Ascending aorta (tissue), 2 donors: ENCODE data around the gene TMEM108. TPM values are rescaled to one million over a fixed set of nuclear protein-coding genes. Genes with fewer than 3 reads are reported as not detected.

Experiments used
- DNase-seq, 2 donors: peaks; one replicate each; pipeline ENCODE4 v3.0.0-alpha.2; 2019; ENCODE audit warnings: low spot score in 2 of 2
- H3K27ac ChIP-seq, 2 donors: fragments of 200-600 bp; sonication (generic); one replicate each; pipeline ENCODE4 v1.5.1; 2016 to 2017; ENCODE audit warnings: mild to moderate bottlenecking in 1 of 2
- H3K27me3 ChIP-seq: fragments of 200-600 bp; sonication (generic); one replicate; pipeline ENCODE4 v1.5.1; 2017
- H3K36me3 ChIP-seq, 2 donors: fragments of 200-600 bp; sonication (generic); one replicate each; pipeline ENCODE4 v1.5.1; 2016
- H3K4me1 ChIP-seq, 2 donors: fragments of 200-600 bp; sonication (generic); one replicate each; pipeline ENCODE4 v1.5.1; 2016 to 2017; ENCODE audit warnings: mild to moderate bottlenecking in 1 of 2
- H3K4me3 ChIP-seq, 2 donors: fragments of 200-600 bp; sonication (generic); one replicate each; pipeline ENCODE4 v1.5.1; 2016 to 2017; ENCODE audit warnings: mild to moderate bottlenecking in 1 of 2
- H3K9me3 ChIP-seq, 2 donors: fragments of 200-600 bp; sonication (generic); one replicate each; pipeline ENCODE4 v1.5.1; 2016
- intact Hi-C: fragments of 100-400 bp; cut with DNase I; formaldehyde crosslinking; loops from one replicate; pipeline ENCODE4 v1.15.1; 2023
- total RNA-seq: library from RNA; depleted of rRNA; stranded (reverse); fragments of >200 nt; gene quantifications from one replicate; pipeline ENCODE4 v1.1.0, GENCODE V29; 2016
- TF ChIP-seq, protein P1 (sequence below), 3 experiments: fragments of 200-600 bp in 2 of 3; fragments of 450-650 bp in 1 of 3; sonication (generic) in 2 of 3; IDR thresholded peaks; one replicate each; pipeline ENCODE4 v1.5.1; 2016 to 2019; ENCODE audit warnings: antibody characterized with exemption in 3 of 3, mild to moderate bottlenecking in 1 of 3, moderate library complexity in 1 of 3

TMEM108 gene
- total RNA-seq, 1 donor from 2014 or later, result not detected

DNA sequence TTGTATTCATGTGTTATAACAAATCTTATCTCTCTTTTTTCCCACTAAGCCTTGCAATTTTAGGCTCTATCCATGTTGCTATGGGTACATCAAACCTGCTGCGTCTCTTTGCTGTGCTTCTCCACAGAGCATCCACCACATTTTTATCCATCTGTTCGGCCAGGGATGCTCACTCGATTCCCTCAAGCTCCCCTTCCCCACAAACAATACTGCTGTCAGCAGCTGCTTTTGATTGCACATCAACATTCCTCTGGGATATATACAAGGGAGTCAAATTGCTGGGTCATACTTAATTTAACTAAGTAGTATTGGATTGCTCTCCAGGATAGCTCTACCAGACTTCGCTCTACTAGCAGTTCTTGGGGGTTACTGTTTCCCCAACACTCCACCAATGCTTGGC is 36.8 kb downstream of the TMEM108 start:
- no peaks in the 10 kb centered on the region for H3K27me3 ChIP-seq
- intact Hi-C loops, result no loop called here
- H3K27ac ChIP-seq, result no peak overlapping the region
- no peaks in the 10 kb centered on the region for H3K4me1 ChIP-seq
- no peaks in the 10 kb centered on the region for H3K9me3 ChIP-seq
- TF ChIP-seq, protein P1, sequence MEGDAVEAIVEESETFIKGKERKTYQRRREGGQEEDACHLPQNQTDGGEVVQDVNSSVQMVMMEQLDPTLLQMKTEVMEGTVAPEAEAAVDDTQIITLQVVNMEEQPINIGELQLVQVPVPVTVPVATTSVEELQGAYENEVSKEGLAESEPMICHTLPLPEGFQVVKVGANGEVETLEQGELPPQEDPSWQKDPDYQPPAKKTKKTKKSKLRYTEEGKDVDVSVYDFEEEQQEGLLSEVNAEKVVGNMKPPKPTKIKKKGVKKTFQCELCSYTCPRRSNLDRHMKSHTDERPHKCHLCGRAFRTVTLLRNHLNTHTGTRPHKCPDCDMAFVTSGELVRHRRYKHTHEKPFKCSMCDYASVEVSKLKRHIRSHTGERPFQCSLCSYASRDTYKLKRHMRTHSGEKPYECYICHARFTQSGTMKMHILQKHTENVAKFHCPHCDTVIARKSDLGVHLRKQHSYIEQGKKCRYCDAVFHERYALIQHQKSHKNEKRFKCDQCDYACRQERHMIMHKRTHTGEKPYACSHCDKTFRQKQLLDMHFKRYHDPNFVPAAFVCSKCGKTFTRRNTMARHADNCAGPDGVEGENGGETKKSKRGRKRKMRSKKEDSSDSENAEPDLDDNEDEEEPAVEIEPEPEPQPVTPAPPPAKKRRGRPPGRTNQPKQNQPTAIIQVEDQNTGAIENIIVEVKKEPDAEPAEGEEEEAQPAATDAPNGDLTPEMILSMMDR (IDR thresholded peaks at IDR 0.05), result no peak
- no peaks in the 10 kb centered on the region for H3K36me3 ChIP-seq
- H3K4me3 ChIP-seq, result no peak overlapping the region
- no peak for DNase-seq

GRCh38 chr3:133077688-133078087 is 39.5 kb downstream of the TMEM108 start:
- H3K36me3 ChIP-seq, result no peaks in the 10 kb centered on the region
- H3K27me3 ChIP-seq, result no peaks in the 10 kb centered on the region
- H3K4me3 ChIP-seq, result no peak overlapping the region
- H3K4me1 ChIP-seq, result no peaks in the 10 kb centered on the region
- TF ChIP-seq, protein P1 (IDR thresholded peaks at IDR 0.05), result no peak
- DNase-seq, result no peak
- no peaks in the 10 kb centered on the region for H3K9me3 ChIP-seq
- intact Hi-C loops, result no loop called here
- no peak overlapping the region for H3K27ac ChIP-seq

GRCh38 chr3:133079621-133080020 is 41.4 kb downstream of the TMEM108 start:
- no peaks in the 10 kb centered on the region for H3K9me3 ChIP-seq
- H3K4me3 ChIP-seq, result no peak overlapping the region
- intact Hi-C loops, result no loop called here
- H3K36me3 ChIP-seq, result no peaks in the 10 kb centered on the region
- TF ChIP-seq, protein P1 (IDR thresholded peaks at IDR 0.05), result no peak
- no peak for DNase-seq
- no peaks in the 10 kb centered on the region for H3K4me1 ChIP-seq
- no peaks in the 10 kb centered on the region for H3K27me3 ChIP-seq
- no peak overlapping the region for H3K27ac ChIP-seq

GRCh38 chr3:133081016-133081415 is 42.8 kb downstream of the TMEM108 start:
- Histone ChIP-seq H3K27me3 (no peaks in the 10 kb centered on the region), H3K9me3 (no peaks in the 10 kb centered on the region), H3K4me3 (no peak overlapping the region), H3K4me1 (no peaks in the 10 kb centered on the region), H3K36me3 (no peaks in the 10 kb centered on the region), H3K27ac (no peak overlapping the region)
- TF ChIP-seq, protein P1 (IDR thresholded peaks at IDR 0.05), result no peak
- DNase-seq, result no peak
- intact Hi-C loops, result no loop called here

GRCh38 chr3:133083395-133083794 is 45.2 kb downstream of the TMEM108 start:
- no peak for DNase-seq
- H3K36me3 ChIP-seq, result no peaks in the 10 kb centered on the region
- H3K9me3 ChIP-seq, result no peaks in the 10 kb centered on the region
- H3K27ac ChIP-seq, result no peak overlapping the region
- H3K27me3 ChIP-seq, result no peaks in the 10 kb centered on the region
- TF ChIP-seq, protein P1 (IDR thresholded peaks at IDR 0.05), result no peak
- intact Hi-C loops, result no loop called here
- no peaks in the 10 kb centered on the region for H3K4me1 ChIP-seq
- no peak overlapping the region for H3K4me3 ChIP-seq

DNA sequence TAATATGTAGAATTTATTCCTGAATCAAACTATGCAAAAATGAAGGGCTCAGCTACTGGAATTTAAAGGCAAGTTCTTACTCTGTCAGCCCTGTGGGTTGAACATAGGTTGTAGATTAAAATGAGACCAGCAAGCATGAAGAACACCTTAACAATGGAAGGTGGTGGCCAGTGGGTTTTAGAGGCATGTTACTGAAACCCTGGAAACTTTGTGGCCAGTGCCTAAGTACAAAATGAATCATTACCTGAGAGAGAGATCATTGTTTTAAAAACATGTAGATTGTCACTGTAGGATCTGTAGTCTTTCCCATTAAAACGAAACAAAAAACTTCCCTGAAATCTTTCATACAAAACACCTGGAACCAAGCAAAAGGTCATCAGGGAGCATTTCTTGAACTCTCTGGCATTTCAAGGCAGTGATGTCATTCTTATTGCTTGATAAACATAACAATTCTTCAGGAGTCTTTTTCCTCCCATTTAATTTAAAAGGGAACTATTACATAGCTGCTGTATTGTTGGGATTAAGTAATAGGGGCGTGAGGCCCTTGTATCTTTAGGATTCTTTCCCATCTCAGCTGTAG is 51.8 kb downstream of the TMEM108 start:
- intact Hi-C loops, result no loop called here
- Histone ChIP-seq H3K4me1 (peaks cover 0 to 3% of the 10 kb centered on the region in 2 donors), H3K4me3 (no peak overlapping the region), H3K9me3 (no peaks in the 10 kb centered on the region), H3K27me3 (no peaks in the 10 kb centered on the region), H3K36me3 (no peaks in the 10 kb centered on the region), H3K27ac (no peak overlapping the region)
- TF ChIP-seq, protein P1 (IDR thresholded peaks at IDR 0.05), result no peak
- DNase-seq, result no peak
